Ectodermal cell (in vitro differentiated cells): ENCODE data around the gene SKI.

Experiments used
- H3K27ac ChIP-seq: 2 replicates; pipeline ENCODE4 v1.7.0; 2013; ENCODE audit warnings: mild to moderate bottlenecking, low read depth, low read length; ENCODE audit not compliant: insufficient read depth, poor library complexity, severe bottlenecking
- H3K27me3 ChIP-seq: 2 replicates; pipeline ENCODE4 v1.7.0; 2013; ENCODE audit warnings: mild to moderate bottlenecking, low read length; ENCODE audit not compliant: insufficient read depth, control insufficient read depth, poor library complexity, severe bottlenecking
- H3K36me3 ChIP-seq: one replicate; pipeline ENCODE4 v1.7.0; 2013; ENCODE audit warnings: low read length; ENCODE audit not compliant: control insufficient read depth, insufficient read depth
- H3K4me1 ChIP-seq: one replicate; pipeline ENCODE4 v1.7.0; 2013; ENCODE audit warnings: low read length; ENCODE audit not compliant: control insufficient read depth, insufficient read depth
- H3K4me3 ChIP-seq: 2 replicates; pipeline ENCODE4 v1.7.0; 2013; ENCODE audit warnings: low read depth, low read length, control low read depth; ENCODE audit not compliant: insufficient read depth
- H3K9me3 ChIP-seq: 2 replicates; pipeline ENCODE4 v1.7.0; 2013; ENCODE audit warnings: mild to moderate bottlenecking, low read length, moderate library complexity; ENCODE audit not compliant: control insufficient read depth
- WGBS, 2 experiments: methylation state at CpG; one replicate each; pipeline ENCODE4 v1.1.7; 2013; ENCODE audit warnings: missing lambda C conversion rate in 2 of 2; 5-methylcytosine and 5-hydroxymethylcytosine counted together

The SKI gene

DNA sequence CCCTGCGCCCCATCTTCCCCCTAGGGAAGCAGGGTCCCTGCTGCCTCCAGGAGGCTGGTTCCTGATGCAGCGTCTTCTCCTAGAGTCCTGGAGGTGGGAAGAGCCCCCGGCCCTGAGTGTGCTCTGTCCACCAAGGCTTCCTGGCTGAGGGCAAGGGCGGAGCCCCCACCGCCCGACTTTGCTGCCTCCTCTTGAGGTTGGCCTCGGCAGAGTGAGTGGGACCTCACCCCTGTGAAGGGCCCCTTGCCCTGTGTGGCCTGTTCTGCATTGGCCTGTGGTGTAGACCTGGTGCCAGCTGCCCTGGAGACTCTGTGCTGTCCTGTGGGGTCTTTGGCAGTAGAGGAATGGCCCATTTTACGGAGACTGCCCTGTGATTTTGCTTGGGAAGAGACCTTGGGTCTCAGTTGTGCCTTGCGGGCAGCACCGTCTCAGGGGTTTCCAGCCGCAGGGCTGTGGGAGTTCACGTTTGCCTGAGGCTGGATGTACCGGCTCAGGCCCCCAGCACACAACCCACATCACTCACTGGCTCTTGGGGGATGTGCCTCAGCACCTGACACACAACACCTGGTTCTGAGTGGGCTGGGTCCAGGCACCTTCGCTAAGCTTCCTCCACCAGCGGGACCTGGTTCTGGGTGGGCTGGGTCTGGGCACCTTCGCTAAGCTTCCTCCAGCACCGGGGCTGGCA is 73.6 kb downstream of the SKI start:
- Histone ChIP-seq H3K4me3 (no peak overlapping the region), H3K9me3 (no peaks in the 10 kb centered on the region), H3K36me3 (peaks cover 11% of the 10 kb centered on the region), H3K27ac (no peak overlapping the region), H3K27me3 (no peaks in the 10 kb centered on the region), H3K4me1 (no peaks in the 10 kb centered on the region)
- 95 to 97% methylated on average over 17 of the region's 17 CpGs for WGBS, 2 experiments

DNA sequence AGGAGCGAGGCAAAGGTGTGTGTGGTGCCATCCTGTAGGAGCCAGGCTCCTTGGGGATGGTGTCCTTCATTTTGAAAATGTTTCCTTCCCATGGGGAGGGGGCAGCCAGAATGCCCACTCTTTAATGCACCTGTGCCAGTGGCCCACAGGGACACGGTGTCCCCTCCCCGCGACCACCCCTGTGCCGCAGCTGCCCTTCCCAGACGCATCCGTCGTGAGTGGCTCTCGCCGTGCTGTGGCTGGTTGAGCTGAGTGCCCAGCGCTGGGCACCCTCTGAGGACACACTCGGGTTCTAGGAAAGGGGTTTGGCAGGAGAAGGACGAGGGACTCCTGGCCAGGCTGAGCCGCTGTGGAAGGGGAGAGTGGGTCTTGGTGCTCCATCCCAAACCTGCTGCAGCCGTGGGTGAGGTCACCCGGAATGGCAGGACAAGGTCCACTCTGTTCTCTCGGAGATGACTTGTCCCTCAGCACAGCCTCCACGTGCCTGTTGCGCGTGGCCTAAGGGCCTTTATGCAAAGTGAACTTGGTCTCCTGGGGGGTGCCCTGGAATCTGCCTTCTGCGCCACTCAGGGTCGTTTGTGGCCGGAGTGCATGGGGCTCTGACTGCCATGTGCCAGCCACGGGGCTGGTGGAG is 74.3 kb downstream of the SKI start:
- WGBS, 2 experiments: 95 to 96% methylated on average over 24 of the region's 24 CpGs
- no peaks in the 10 kb centered on the region for H3K27me3 ChIP-seq

DNA sequence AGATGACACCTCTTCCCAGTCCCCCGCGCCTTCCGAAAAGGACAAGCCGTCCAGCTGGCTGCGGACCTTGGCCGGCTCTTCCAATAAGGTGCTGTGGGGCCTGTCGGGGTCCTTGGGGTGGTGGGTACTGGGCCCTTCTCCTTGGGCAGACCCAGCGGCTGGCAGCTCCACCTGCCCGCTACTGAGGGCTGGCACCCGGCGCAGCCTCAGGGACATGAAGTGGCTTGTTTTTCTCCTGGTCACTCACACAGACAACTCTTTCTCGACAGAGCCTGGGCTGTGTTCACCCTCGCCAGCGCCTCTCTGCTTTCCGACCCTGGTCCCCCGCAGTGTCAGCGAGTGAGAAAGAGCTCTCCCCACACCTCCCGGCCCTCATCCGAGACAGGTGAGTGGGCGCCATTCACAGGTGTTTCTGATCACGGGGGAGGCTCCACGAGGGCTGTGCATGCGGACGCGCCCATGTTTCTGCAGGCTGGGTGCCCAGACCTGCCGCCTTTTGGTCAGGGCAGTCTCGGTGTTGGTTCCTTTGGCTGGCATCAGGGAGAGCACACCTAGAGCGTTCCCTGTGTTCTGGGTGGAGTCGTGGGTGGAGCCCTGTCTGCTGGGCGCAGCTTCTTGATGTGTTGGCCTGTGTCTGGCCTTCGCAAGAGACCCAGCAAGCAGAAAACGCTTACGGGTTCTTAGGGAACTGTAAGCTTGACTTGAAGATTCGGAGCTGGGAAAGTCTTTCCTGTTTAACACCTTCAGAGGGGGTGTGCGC is 75.1 kb downstream of the SKI start:
- H3K4me3 ChIP-seq: no peak overlapping the region
- no peaks in the 10 kb centered on the region for H3K4me1 ChIP-seq
- H3K27ac ChIP-seq: no peak overlapping the region
- WGBS, 2 experiments: 94% methylated on average over 35 of the region's 35 CpGs
- H3K9me3 ChIP-seq: no peaks in the 10 kb centered on the region
- H3K27me3 ChIP-seq: no peaks in the 10 kb centered on the region
- H3K36me3 ChIP-seq: peaks cover 17% of the 10 kb centered on the region

More for the DNA sequence above, 74.3 kb downstream of the SKI start:
- H3K4me3 ChIP-seq: no peak overlapping the region
- H3K9me3 ChIP-seq: no peaks in the 10 kb centered on the region
- H3K27ac ChIP-seq: no peak overlapping the region
- peaks cover 11% of the 10 kb centered on the region for H3K36me3 ChIP-seq
- H3K4me1 ChIP-seq: no peaks in the 10 kb centered on the region

GRCh38 chr1:2303781-2304180 is 75.7 kb downstream of the SKI start:
- WGBS, 2 experiments: 96 to 97% methylated on average over 26 of the region's 26 CpGs
- Histone ChIP-seq H3K9me3 (no peaks in the 10 kb centered on the region), H3K27me3 (no peaks in the 10 kb centered on the region), H3K27ac (no peak overlapping the region), H3K36me3 (peaks cover 23% of the 10 kb centered on the region), H3K4me3 (no peak overlapping the region), H3K4me1 (no peaks in the 10 kb centered on the region)

GRCh38 chr1:2304282-2304681 is 76.2 kb downstream of the SKI start:
- WGBS, 2 experiments: 95 to 97% methylated on average over 22 of the region's 22 CpGs
- no peak overlapping the region for H3K4me3 ChIP-seq
- no peak overlapping the region for H3K27ac ChIP-seq
- no peaks in the 10 kb centered on the region for H3K27me3 ChIP-seq
- no peaks in the 10 kb centered on the region for H3K4me1 ChIP-seq
- H3K36me3 ChIP-seq: peaks cover 26% of the 10 kb centered on the region
- H3K9me3 ChIP-seq: no peaks in the 10 kb centered on the region

GRCh38 chr1:2304921-2305681 is 77.0 kb downstream of the SKI start:
- H3K4me3 ChIP-seq: no peak overlapping the region
- H3K27me3 ChIP-seq: no peaks in the 10 kb centered on the region
- H3K4me1 ChIP-seq: no peaks in the 10 kb centered on the region
- no peak overlapping the region for H3K27ac ChIP-seq
- H3K36me3 ChIP-seq: peaks cover 26% of the 10 kb centered on the region
- 94% methylated on average over 49 of the region's 49 CpGs for WGBS, 2 experiments
- no peaks in the 10 kb centered on the region for H3K9me3 ChIP-seq

DNA sequence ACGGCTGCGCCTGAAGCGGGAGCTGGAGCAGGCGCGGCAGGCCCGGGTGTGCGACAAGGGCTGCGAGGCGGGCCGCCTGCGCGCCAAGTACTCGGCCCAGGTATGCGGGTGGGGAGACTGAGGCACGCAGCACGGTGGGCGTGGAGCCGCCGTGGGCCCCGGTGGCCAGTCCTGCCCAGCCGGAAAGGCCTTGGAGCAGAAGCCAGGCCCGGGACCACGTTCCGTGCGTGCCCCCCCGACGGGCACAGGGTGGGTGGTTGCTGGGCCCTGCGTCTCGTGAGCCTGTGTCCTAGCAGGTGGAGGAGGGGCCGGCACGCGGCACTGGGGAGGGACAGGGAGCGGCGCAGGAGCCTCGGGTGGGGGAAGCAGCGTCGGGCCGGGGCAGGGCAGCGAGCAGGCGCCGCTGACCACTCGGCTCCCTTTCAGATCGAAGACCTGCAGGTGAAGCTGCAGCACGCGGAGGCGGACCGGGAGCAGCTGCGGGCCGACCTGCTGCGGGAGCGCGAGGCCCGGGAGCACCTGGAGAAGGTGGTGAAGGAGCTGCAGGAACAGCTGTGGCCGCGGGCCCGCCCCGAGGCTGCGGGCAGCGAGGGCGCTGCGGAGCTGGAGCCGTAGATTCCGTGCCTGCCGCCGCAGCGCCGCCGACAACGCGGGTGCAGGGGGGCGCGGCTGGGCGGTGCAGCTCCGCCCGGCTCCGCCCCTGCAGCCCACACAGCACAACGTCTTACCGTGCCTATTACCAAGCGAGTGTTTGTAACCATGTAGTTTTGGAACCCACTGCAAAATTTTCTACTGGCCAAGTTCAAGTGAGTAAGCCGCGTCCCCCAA is 78.2 kb downstream of the SKI start:
- H3K4me3 ChIP-seq: no peak overlapping the region
- no peaks in the 10 kb centered on the region for H3K27me3 ChIP-seq
- WGBS, 2 experiments: 89 to 90% methylated on average over 81 of the region's 81 CpGs
- peaks cover 26% of the 10 kb centered on the region for H3K36me3 ChIP-seq
- H3K4me1 ChIP-seq: peaks cover 3% of the 10 kb centered on the region
- H3K9me3 ChIP-seq: no peaks in the 10 kb centered on the region
- no peak overlapping the region for H3K27ac ChIP-seq

DNA sequence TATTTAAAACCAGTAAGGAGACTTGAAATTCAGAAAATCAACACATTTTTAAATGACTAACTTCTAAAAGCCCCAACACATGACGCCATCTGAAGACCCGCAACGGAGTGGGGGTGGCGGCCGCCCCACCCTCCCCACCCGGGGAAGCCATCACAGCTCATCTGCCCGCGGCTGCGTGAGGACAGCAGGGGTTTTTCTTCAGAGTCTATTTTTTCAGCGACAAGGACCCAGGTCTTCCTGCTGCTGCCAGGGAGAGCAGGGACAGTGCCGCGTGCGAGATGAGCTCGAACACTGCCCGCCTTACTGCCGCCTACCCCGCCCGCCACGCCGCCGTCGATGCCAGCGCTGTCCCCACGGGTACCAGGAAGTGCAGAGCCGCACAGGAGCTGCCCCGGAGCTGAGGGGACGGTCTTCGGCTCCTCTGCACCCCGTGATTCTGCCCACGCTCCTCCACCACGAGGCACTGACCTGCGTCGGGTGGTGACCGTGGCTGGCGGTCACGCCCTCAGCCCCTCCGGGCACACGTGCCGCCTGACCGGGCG is 79.0 kb downstream of the SKI start:
- Histone ChIP-seq H3K4me1 (peaks cover 11% of the 10 kb centered on the region), H3K27ac (no peak overlapping the region), H3K9me3 (no peaks in the 10 kb centered on the region), H3K27me3 (no peaks in the 10 kb centered on the region), H3K4me3 (no peak overlapping the region), H3K36me3 (peaks cover 26% of the 10 kb centered on the region)
- 96 to 97% methylated on average over 41 of the region's 41 CpGs for WGBS, 2 experiments

DNA sequence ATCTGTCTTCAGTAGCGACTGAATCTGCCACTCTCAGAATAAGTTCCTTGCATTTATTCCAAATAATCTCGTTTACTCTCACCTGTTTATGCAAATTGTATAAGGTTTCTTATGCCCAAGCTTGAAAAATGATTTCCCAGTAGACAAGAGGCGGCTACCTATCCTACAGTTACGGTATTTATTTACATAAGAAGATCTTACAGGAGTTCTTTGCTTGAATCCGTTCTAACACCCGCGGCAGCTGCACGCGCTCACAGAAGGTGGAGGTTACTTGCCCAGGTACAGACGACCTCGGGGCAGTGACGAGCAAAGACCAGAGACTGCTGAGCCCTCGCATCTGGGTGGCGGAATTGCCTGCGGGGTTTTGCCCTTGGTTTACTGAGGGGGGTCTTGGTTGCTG is 79.9 kb downstream of the SKI start:
- 94 to 97% methylated on average over 15 of the region's 15 CpGs for WGBS, 2 experiments

More for the DNA sequence above, 79.9 kb downstream of the SKI start:
- Histone ChIP-seq H3K36me3 (peaks cover 26% of the 10 kb centered on the region), H3K9me3 (no peaks in the 10 kb centered on the region), H3K27me3 (no peaks in the 10 kb centered on the region), H3K27ac (no peak overlapping the region), H3K4me3 (no peak overlapping the region), H3K4me1 (peaks cover 19% of the 10 kb centered on the region)
